Subcutaneous abdominal adipose tissue (tissue), 5 donors: ENCODE results near the gene GFRA4.

Experiments
- H3K27ac ChIP-seq: one replicate; pipeline ENCODE4 v1.7.0; 2013; ENCODE audit warnings: low read depth, mild to moderate bottlenecking, inconsistent platforms, low read length, moderate library complexity
- H3K27me3 ChIP-seq, 5 donors: one replicate each; pipeline ENCODE4 v1.7.0; 2013; ENCODE audit warnings: low read length in 5 of 5, inconsistent platforms in 1 of 5; ENCODE audit not compliant: control insufficient read depth in 5 of 5, insufficient read depth in 4 of 5
- H3K36me3 ChIP-seq, 5 donors: one replicate each; pipeline ENCODE4 v1.7.0; 2013; ENCODE audit warnings: low read length in 5 of 5; ENCODE audit not compliant: control insufficient read depth in 5 of 5, insufficient read depth in 5 of 5
- H3K4me1 ChIP-seq, 5 donors: one replicate each; pipeline ENCODE4 v1.7.0; 2013; ENCODE audit warnings: low read length in 5 of 5, mild to moderate bottlenecking in 3 of 5, moderate library complexity in 1 of 5; ENCODE audit not compliant: control insufficient read depth in 5 of 5, insufficient read depth in 5 of 5
- H3K4me3 ChIP-seq, 5 donors: one replicate each; pipeline ENCODE4 v1.7.0; 2013; ENCODE audit warnings: low read length in 5 of 5, low read depth in 1 of 5
- H3K9ac ChIP-seq, 5 donors: one replicate each; pipeline ENCODE4 v1.7.0; 2013; ENCODE audit warnings: low read length in 5 of 5, mild to moderate bottlenecking in 4 of 5, moderate library complexity in 3 of 5
- H3K9me3 ChIP-seq, 5 donors: one replicate each; pipeline ENCODE4 v1.7.0; 2013; ENCODE audit warnings: low read length in 5 of 5; ENCODE audit not compliant: control insufficient read depth in 5 of 5
- donor health status: healthy.
- donor health status: healthy.
- donor health status: healthy.
- donor health status: healthy.
- donor health status: healthy.

GFRA4 gene

DNA sequence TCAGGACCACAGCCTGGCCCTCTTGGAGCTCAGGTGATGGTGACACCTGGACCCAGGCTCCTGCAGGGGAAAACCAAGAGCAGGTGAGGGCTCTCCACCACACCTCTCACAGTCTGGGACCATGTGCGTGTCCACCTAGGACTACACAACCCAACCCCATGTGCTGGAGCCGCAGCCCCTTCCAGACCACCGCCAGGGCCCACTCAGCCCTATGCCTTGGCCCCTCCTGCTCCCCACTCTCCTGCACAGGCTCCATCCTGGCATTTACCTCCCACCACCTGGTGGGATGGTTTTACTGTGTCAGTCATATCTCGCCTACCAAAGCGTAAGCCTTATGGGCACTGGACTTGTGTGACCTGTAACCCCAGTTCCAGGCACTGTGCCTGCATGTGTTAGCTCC lies 31.7 kb upstream of the GFRA4 start:
- Histone ChIP-seq H3K27ac (no peak overlapping the region), H3K9ac (no peak overlapping the region), H3K4me1 (no peaks in the 10 kb centered on the region), H3K4me3 (no peak overlapping the region), H3K27me3 (no peaks in the 10 kb centered on the region), H3K9me3 (peaks cover 0 to 7% (median 7%) of the 10 kb centered on the region in 5 donors), H3K36me3 (peaks cover 0 to 63% (median 3%) of the 10 kb centered on the region in 5 donors)

GRCh38 chr20:3693376-3693775 lies 30.2 kb upstream of the GFRA4 start:
- H3K4me3 ChIP-seq, result no peak overlapping the region
- peaks cover 0 to 73% (median 3%) of the 10 kb centered on the region in 5 donors for H3K36me3 ChIP-seq
- H3K4me1 ChIP-seq, result no peaks in the 10 kb centered on the region

DNA sequence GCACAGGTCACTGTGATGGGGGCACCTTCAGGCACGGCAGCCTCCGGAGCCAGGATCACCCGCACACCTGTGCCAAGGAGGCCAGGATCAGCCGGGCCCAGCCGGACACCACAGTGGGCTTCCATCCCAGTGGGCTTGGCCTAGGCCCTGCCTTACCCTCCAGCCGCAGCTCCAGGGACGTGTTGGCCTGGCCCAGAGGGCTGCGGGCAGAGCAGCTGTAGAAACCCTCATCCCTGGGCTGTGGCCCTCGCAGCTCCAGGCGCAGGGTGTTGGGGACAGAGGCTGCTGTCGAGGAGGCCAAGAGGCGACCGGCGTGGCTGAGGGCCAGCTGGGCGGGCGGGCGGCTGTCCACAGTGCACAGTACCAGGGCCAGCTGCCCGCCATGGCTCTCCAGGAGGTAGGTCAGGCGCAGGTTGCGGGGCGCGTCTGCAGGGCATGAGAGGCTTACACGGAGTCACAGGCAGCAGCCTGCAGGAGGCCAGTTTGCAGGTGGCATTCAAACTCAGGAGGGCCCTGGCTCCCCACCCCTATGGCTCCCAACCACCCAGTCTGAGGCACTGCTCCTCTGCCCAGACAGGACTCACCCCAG lies 29.6 kb upstream of the GFRA4 start:
- H3K4me3 ChIP-seq, result no peak overlapping the region
- peaks cover 0 to 70% (median 3%) of the 10 kb centered on the region in 5 donors for H3K36me3 ChIP-seq
- peaks cover 1 to 3% (median 2%) of the 10 kb centered on the region in 5 donors for H3K4me1 ChIP-seq
- no peaks in the 10 kb centered on the region for H3K27me3 ChIP-seq
- H3K9me3 ChIP-seq, result peaks cover 0 to 7% (median 7%) of the 10 kb centered on the region in 5 donors
- no peak overlapping the region for H3K9ac ChIP-seq
- H3K27ac ChIP-seq, result no peak overlapping the region

More at GRCh38 chr20:3693376-3693775, 30.2 kb upstream of the GFRA4 start:
- Histone ChIP-seq H3K9ac (no peak overlapping the region), H3K9me3 (peaks cover 0 to 7% (median 7%) of the 10 kb centered on the region in 5 donors), H3K27ac (no peak overlapping the region), H3K27me3 (no peaks in the 10 kb centered on the region)

DNA sequence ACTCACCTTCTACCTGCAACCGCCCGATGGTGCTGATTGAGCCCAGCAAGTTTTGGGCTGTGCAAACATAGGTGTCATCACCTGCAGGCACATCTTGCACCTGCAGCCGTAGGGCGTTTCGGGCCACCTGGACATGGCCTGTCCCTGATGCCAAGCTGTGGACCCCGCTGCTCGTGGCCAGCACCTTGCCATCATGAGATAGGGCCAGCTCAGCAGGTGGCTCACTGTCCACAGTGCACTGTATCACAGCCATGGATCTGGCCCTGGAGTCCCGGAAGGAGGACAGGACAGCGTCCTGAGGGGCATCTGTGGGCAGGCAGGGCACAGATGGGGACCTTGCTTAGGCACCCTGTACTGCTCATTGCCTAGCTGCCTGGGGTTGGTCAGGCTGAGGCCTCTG lies 28.7 kb upstream of the GFRA4 start:
- peaks cover 3 to 12% (median 11%) of the 10 kb centered on the region in 5 donors for H3K4me1 ChIP-seq
- H3K27ac ChIP-seq, result no peak overlapping the region
- peaks cover 0 to 62% (median 3%) of the 10 kb centered on the region in 5 donors for H3K36me3 ChIP-seq
- H3K4me3 ChIP-seq, result no peak overlapping the region
- H3K9me3 ChIP-seq, result peaks cover 0 to 7% (median 7%) of the 10 kb centered on the region in 5 donors
- H3K27me3 ChIP-seq, result no peaks in the 10 kb centered on the region
- H3K9ac ChIP-seq, result no peak overlapping the region

DNA sequence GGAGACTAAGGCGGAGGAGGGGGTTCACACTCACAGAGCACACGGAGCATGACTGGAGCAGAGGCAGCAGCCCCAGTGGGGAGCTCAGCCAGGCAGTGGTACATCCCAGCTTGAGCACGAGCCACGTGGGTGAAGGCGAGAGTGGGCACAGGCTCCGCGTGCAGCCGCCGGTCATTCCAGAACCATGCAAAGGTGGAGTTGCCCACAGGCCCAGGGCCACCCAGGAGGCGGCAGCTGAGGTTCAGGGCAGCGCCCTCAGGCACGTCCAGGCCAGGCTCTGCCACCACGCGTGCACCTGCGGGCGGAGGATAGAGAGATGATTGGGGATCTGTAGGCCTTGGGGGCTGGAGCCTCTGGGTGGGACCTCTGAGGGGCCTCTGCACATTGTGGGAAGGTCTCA lies 28.1 kb upstream of the GFRA4 start:
- H3K27ac ChIP-seq, result no peak overlapping the region
- peaks cover 0 to 2% (median 2%) of the 10 kb centered on the region in 5 donors for H3K9me3 ChIP-seq
- H3K36me3 ChIP-seq, result peaks cover 0 to 58% (median 3%) of the 10 kb centered on the region in 5 donors
- no peak overlapping the region for H3K4me3 ChIP-seq
- no peaks in the 10 kb centered on the region for H3K27me3 ChIP-seq
- H3K4me1 ChIP-seq, result peaks cover 3 to 17% (median 17%) of the 10 kb centered on the region in 5 donors
- no peak overlapping the region for H3K9ac ChIP-seq

DNA sequence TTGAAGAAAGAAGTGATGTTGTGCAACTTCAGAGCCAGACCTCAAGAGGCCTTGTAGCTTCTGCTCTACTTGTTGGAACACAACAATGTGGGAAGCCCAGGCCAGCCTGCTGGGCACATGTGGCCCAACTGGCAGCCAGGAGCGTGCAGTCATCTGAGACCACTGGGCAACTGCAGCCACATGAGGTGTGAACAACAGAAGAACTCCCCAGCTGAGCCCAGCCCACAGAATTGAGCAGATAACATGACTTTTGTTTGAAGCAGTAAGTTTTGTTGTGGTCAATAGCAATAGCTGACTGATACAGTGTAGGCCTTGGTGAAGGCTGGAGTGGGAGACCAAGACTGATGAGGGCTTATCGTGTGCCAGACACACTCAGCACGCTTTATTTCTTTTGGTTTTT lies 27.2 kb upstream of the GFRA4 start:
- Histone ChIP-seq H3K4me1 (peaks cover 3 to 19% (median 18%) of the 10 kb centered on the region in 5 donors), H3K9ac (no peak overlapping the region), H3K36me3 (peaks cover 0 to 57% (median 3%) of the 10 kb centered on the region in 5 donors), H3K9me3 (no peaks in the 10 kb centered on the region), H3K4me3 (no peak overlapping the region), H3K27me3 (no peaks in the 10 kb centered on the region), H3K27ac (no peak overlapping the region)

- Histone ChIP-seq H3K4me3 (no peak overlapping the region), H3K36me3 (peaks cover 0 to 53% (median 3%) of the 10 kb centered on the region in 5 donors), H3K9me3 (no peaks in the 10 kb centered on the region), H3K9ac (no peak overlapping the region), H3K4me1 (peaks cover 4 to 19% (median 18%) of the 10 kb centered on the region in 5 donors), H3K27ac (no peak overlapping the region), H3K27me3 (no peaks in the 10 kb centered on the region)
Observed at GRCh38 chr20:3689978-3690377, 26.8 kb upstream of the GFRA4 start.

DNA sequence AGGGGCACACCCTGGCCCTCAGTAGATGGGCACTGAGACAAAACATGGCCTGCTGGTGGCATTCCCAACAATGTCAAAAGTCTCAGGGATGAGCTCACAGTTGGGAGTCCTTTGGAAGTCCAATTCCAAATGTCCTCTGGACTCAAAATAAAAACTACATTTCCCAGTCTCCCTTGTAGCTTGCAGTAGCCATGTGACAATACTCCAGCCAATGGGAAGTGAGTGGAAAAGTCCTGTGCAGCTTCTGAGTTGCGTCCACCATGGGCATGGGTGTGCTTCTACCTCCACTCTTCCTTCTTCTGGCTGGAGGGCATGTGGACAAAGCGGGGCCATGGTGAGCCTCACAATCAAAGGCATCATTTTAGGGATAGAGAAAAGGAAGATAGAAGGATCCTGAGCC lies 24.5 kb upstream of the GFRA4 start:
- Histone ChIP-seq H3K4me1 (peaks cover 4 to 19% (median 18%) of the 10 kb centered on the region in 5 donors), H3K4me3 (no peak overlapping the region), H3K27me3 (no peaks in the 10 kb centered on the region), H3K9me3 (no peaks in the 10 kb centered on the region), H3K36me3 (peaks cover 0 to 31% (median 2%) of the 10 kb centered on the region in 5 donors), H3K27ac (peak overlapping the region; percentile 84), H3K9ac (no peak overlapping the region)

DNA sequence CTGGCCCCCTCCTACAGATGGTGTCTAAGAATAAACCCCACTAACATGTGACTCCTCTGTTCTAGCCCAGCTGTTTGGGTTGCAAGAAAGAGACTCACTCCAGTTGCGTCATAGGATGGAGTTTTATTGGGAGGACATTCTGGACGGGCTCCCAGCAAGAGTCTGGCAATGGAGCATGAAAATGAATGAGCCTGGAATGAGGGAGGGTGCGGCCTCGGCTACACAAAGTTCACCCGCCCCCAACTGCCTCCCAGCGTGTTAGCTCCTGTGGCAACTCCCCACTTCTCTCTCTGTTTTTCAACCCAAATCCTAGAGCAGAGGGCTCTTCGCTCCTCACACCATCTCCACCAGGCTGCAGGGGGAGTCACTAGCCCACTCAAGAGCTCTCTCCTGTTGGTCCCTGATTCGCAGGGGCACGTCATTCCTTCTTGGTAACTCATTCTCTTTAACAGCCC lies 23.7 kb upstream of the GFRA4 start:
- Histone ChIP-seq H3K36me3 (peaks cover 0 to 26% (median 0%) of the 10 kb centered on the region in 5 donors), H3K4me1 (peaks cover 4 to 24% (median 23%) of the 10 kb centered on the region in 5 donors), H3K27me3 (peaks cover 3 to 5% (median 4%) of the 10 kb centered on the region in 5 donors), H3K9me3 (no peaks in the 10 kb centered on the region), H3K9ac (peak overlapping the region in 1 of 5 donors; percentile 9), H3K27ac (peak overlapping the region; percentile 84), H3K4me3 (peak overlapping the region in 3 of 5 donors; percentile 27 to 45 (median 27))

DNA sequence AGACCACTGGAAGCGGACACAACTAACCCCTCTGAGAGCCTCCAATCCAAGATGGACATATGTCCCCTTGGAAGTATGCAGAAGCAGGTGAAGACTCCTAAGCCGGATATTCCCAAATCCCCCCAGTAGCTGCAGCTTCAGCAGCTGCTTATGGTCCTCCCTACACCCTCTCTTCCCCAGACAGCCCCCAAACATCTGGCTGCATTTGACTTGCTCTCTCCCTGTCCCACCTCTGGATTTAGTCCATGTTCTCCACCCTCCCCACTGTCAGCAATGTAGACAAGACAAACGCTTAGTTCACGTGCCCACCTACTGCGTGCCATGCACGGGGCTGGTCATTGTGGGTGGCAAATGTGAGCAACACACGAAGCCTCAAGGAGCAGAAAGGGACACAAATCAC lies 23.2 kb upstream of the GFRA4 start:
- H3K36me3 ChIP-seq, result peaks cover 0 to 23% (median 0%) of the 10 kb centered on the region in 5 donors
- no peak overlapping the region for H3K9ac ChIP-seq
- peaks cover 4 to 28% (median 27%) of the 10 kb centered on the region in 5 donors for H3K4me1 ChIP-seq
- H3K9me3 ChIP-seq, result no peaks in the 10 kb centered on the region
- H3K27me3 ChIP-seq, result peaks cover 5 to 8% (median 7%) of the 10 kb centered on the region in 5 donors
- peak overlapping the region in 1 of 5 donors; percentile 27 for H3K4me3 ChIP-seq
- no peak overlapping the region for H3K27ac ChIP-seq
